HepG2 (cell line): ENCODE results near the gene ABCB6. TPM values are rescaled to one million over a fixed set of nuclear protein-coding genes. Genes with fewer than 3 reads are reported as not detected.

ENCODE experiments used
- ARNT2 ChIP-seq: sonication (generic); formaldehyde crosslinking; IDR thresholded peaks from 2 replicates; pipeline ENCODE4 v1.8.0; 2022; ENCODE audit warnings: mild to moderate bottlenecking, low read depth, missing genetic modification reagents, moderate library complexity
- CHCHD3 ChIP-seq: sonication (generic); formaldehyde crosslinking; IDR thresholded peaks from 2 replicates; pipeline ENCODE4 v1.8.0; 2022; ENCODE audit warnings: mild to moderate bottlenecking, missing genetic modification reagents, moderate library complexity
- CSRNP1 ChIP-seq: sonication (generic); formaldehyde crosslinking; IDR thresholded peaks from 2 replicates; pipeline ENCODE4 v1.8.1; 2023; ENCODE audit warnings: mild to moderate bottlenecking, missing genetic modification reagents
- DNMT1 ChIP-seq: sonication (generic); formaldehyde crosslinking; IDR thresholded peaks from 2 replicates; pipeline ENCODE4 v1.5.1; 2020; ENCODE audit warnings: mild to moderate bottlenecking, missing genetic modification reagents
- ESRRA ChIP-seq: sonication (generic); formaldehyde crosslinking; IDR thresholded peaks from 2 replicates; pipeline ENCODE4 v1.5.1; 2020; ENCODE audit warnings: mild to moderate bottlenecking, low read depth, missing genetic modification reagents
- MLLT10 ChIP-seq: sonication (generic); formaldehyde crosslinking; IDR thresholded peaks from 2 replicates; pipeline ENCODE4 v1.4.0; 2020; ENCODE audit warnings: missing genetic modification reagents
- PRDM10 ChIP-seq: sonication (generic); formaldehyde crosslinking; IDR thresholded peaks from 2 replicates; pipeline ENCODE4 v1.4.0; 2020; ENCODE audit warnings: low read depth, missing genetic modification reagents
- PRDM15 ChIP-seq: sonication (generic); formaldehyde crosslinking; IDR thresholded peaks from 2 replicates; pipeline ENCODE4 v1.4.0; 2020; ENCODE audit warnings: missing genetic modification reagents
- SMARCE1 ChIP-seq: fragments of 450-650 bp; IDR thresholded peaks from 2 replicates; pipeline ENCODE4 v1.6.1; 2017; ENCODE audit warnings: borderline replicate concordance
- SMC3 ChIP-seq: IDR thresholded peaks from 2 replicates; pipeline ENCODE4 v1.6.1; 2011; ENCODE audit warnings: low read length, improper control_type of control experiment
- SOX13 ChIP-seq, 3 experiments: fragments of 450-650 bp in 1 of 3; sonication (generic) in 1 of 3; formaldehyde crosslinking in 1 of 3; IDR thresholded peaks in 2 of 3; conservative IDR thresholded peaks in 1 of 3; 2 replicates each; pipeline versions ENCODE4 v1.5.0 to v1.6.1; 2016 to 2020; ENCODE audit warnings: antibody characterized with exemption in 1 of 3, mild to moderate bottlenecking in 1 of 3, missing compliant biosample characterization in 1 of 3, missing genetic modification reagents in 1 of 3, moderate library complexity in 1 of 3
- ZBTB25 ChIP-seq: IDR thresholded peaks from 2 replicates; pipeline ENCODE4 v1.6.1; 2018; ENCODE audit warnings: missing genetic modification reagents
- ZFAT ChIP-seq: sonication (generic); formaldehyde crosslinking; conservative IDR thresholded peaks from 2 replicates; pipeline ENCODE4 v1.8.1; 2023; ENCODE audit warnings: missing genetic modification reagents, inconsistent platforms
- ZFP41 ChIP-seq: sonication (generic); formaldehyde crosslinking; IDR thresholded peaks from 2 replicates; pipeline ENCODE4 v1.4.0; 2020; ENCODE audit warnings: mild to moderate bottlenecking, missing genetic modification reagents, borderline replicate concordance
- ZMYM3 ChIP-seq: sonication (generic); formaldehyde crosslinking; IDR thresholded peaks from 2 replicates; pipeline ENCODE4 v1.5.1; 2020; ENCODE audit warnings: mild to moderate bottlenecking, missing genetic modification reagents
- ZNF12 ChIP-seq: sonication (generic); formaldehyde crosslinking; IDR thresholded peaks from 2 replicates; pipeline ENCODE4 v1.5.0; 2020; ENCODE audit warnings: missing genetic modification reagents
- ZNF724P ChIP-seq: sonication (generic); formaldehyde crosslinking; IDR thresholded peaks from 2 replicates; pipeline ENCODE4 v1.8.0; 2022; ENCODE audit warnings: missing genetic modification reagents, borderline replicate concordance
- polyA plus RNA-seq, 8 experiments: library from polyadenylated mRNA; depleted of rRNA in 3 of 8; stranded (reverse) in 7 of 8; unstranded in 1 of 8; fragments of >200 nt; fragmentation: Illumina TruSeq in 4 of 8; extraction: Trizol in 4 of 8; gene quantifications; 2 replicates each; pipeline versions ENCODE4 v1.2.1 to v1.2.3, GENCODE V29; 2011 to 2016; ENCODE audit warnings: low read depth in 4 of 8, missing spikeins in 1 of 8, mixed read lengths in 1 of 8; ENCODE audit not compliant: insufficient read depth in 1 of 8
- total RNA-seq, 5 experiments: library from RNA; depleted of rRNA; stranded (reverse); fragments of >200 nt; fragmentation: Illumina TruSeq; extraction: Trizol; gene quantifications; 2 replicates each; pipeline ENCODE4 v1.2.3, GENCODE V29; 2016; ENCODE audit warnings: low read depth in 1 of 5

Gene ABCB6
- total and polyA plus RNA-seq, 2 of the 13 experiments (the other 11 are each of a cell fraction or from before 2014, with no cell fraction given): 91.1 to 137 TPM

- TF ChIP-seq ZBTB25 (CRISPR knock-in tag) (no peak), SOX13 (IDR thresholded peaks at IDR 0.05) (no peak), SOX13 (CRISPR knock-in tag; conservative IDR thresholded peaks at IDR 0.05 in 1 of 2, IDR thresholded peaks at IDR 0.05 in 1 of 2) (no peak), CHCHD3 (no peak), PRDM15 (CRISPR knock-in tag) (no peak), MLLT10 (CRISPR knock-in tag) (no peak), SMC3 (no peak), ZFAT (CRISPR knock-in tag) (no peak), ESRRA (CRISPR knock-in tag) (no peak), ZNF12 (CRISPR knock-in tag) (0 out of 2 replicates have a peak, but pooled peaks have one; percentile 36), ZNF724P (CRISPR knock-in tag) (no peak), ARNT2 (CRISPR knock-in tag) (no peak; the same call in 1 of the 2 replicates), SMARCE1 (no peak), ZFP41 (CRISPR knock-in tag) (no peak), ZMYM3 (CRISPR knock-in tag) (no peak), PRDM10 (CRISPR knock-in tag) (no peak), DNMT1 (CRISPR knock-in tag) (no peak; the same call in 1 of the 2 replicates), CSRNP1 (CRISPR knock-in tag) (no peak; the same call in 1 of the 2 replicates)
Measured at GRCh38 chr2:219207134-219207883, 11.4 kb downstream of the ABCB6 start (continued).
